Stimulated activated CD4-positive, alpha-beta T cell treated with anti-CD3 and anti-CD28 coated beads, Interleukin-4, amount 100 ng/mL, for 4 hours (primary cell): ENCODE measurements around the gene NANOGP8.
"Not testable (repeated sequence)": the region's sequence is repeated elsewhere in the genome, so short reads cannot be mapped to it uniquely, and the experiment has no call there.

Experiments
- DNase-seq, 2 experiments: peaks; one replicate each; pipeline ENCODE4 v3.0.0-alpha.2; 2020

Gene NANOGP8

DNA sequence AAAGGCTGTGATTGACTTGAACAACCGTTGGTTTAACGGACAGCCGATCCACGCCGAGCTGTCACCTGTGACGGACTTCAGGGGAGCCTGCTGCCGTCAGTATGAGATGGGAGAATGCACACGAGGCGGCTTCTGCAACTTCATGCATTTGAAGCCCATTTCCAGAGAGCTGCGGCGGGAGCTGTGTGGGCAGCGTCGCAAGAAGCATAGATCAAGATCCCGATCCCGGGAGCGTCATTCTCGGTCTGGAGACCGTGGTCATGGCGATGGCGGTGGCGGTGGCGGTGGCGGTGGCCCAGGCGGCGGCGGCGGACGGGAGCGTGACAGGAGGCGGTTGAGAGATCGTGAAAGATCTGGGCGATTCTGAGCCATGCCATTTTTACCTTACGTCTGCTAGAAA lies 7.8 kb upstream of the NANOGP8 start:
- no peak for DNase-seq

DNA sequence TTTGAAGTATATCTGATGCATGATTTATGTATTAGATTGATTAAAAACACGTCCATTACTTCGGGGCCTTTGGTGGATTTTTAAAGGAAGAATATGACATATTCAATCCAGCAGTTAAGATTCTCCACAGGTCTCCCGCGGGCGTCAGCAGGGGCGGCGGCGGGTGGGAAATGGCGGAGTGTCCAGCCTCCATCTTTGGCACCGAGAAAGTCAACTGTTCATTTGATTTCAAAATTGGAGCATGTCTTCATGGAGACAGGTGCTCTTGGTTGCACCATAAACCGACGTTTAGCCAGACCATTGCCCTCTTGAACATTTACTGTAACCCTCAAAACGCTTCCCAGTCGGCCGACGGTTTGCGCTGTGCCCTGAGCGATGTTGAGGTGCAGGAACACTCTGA lies 7.2 kb upstream of the NANOGP8 start:
- DNase-seq, result no peak

DNA sequence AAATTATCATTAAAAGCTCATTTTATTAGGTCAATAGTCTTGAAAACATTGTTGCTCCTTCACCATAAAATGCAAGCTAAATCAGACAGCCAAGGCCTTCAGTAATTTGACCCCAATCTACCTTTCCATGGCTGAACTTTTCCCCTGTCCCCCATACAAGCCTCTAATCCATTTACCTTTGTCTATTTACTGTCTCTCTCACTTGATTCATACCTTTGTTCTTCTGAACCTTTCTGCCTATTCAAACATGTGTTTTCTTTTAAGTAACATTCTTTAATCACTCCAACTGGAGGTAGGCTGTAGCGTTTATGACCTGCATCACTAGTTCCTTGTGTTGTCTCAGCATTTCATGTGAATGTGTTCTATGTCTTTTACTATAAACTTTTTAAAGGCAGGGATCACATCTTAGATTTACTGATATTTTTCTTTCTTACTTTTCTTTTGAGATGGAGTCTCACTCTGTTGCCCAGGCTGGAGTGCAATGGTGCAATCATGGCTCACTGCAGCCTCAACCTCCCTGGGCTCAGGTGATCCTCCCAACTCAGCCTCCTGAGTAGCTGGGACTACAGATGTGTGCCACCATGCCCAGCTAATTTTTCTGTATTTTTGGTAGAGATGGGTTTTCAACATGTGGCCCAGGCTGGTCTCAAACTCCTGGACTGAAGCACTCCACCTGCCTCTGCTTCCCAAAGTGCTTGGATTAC lies 5.2 kb upstream of the NANOGP8 start:
- no peak for DNase-seq

- no peak for DNase-seq
These were observed 4.5 kb upstream of the NANOGP8 start for GRCh38 chr15:35089551-35089950.

GRCh38 chr15:35088329-35088728 lies 3.2 kb upstream of the NANOGP8 start:
- no peak for DNase-seq

- no peak for DNase-seq
These were observed 2.7 kb upstream of the NANOGP8 start for GRCh38 chr15:35087759-35088158.

DNA sequence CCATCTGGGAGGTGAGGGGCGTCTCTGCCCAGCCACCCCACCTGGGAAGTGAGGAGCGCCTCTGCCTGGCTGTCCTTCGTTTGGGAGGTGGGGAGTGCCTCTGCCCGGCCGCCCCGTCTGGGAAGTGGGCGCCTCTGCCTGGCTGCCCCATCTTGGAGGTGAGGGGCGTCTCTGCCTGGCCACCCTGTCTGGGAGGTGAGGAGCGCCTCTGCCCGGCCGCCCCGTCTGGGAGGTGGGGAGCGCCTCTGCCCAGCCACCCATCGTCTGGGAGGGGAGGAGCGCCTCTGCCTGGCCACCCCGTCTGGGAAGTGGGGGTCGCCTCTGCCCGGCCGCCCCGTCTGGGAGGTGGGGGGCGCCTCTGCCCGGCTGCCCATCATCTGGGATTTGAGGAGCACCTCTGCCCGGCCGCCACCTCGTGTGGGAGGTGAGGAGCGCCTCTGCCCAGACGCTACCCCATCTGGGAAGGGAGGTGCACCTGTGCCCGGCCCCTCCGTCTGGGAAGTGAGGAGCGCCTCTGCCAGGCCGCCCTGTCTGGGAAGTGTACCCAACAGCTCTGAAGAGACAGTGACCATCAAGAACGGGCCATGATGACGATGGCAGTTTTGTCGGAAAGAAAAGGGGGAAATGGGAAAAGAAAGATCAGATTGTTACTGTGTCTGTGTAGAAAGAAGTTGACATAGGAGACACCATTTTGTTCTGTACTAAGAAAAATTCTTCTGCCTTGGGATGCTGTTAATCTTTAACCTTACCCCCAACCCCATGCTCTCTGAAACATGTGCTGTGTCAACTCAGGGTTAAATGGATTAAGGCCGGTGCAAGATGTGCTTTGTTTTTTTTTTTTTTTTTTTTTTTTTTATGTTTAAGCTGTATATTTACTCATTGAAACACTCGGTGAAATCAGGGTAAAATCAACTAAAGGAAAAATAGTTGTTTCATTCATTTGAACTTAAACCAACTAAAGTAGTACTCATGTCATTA lies 2.4 kb downstream of the NANOGP8 start:
- not testable (repeated sequence) for DNase-seq

DNA sequence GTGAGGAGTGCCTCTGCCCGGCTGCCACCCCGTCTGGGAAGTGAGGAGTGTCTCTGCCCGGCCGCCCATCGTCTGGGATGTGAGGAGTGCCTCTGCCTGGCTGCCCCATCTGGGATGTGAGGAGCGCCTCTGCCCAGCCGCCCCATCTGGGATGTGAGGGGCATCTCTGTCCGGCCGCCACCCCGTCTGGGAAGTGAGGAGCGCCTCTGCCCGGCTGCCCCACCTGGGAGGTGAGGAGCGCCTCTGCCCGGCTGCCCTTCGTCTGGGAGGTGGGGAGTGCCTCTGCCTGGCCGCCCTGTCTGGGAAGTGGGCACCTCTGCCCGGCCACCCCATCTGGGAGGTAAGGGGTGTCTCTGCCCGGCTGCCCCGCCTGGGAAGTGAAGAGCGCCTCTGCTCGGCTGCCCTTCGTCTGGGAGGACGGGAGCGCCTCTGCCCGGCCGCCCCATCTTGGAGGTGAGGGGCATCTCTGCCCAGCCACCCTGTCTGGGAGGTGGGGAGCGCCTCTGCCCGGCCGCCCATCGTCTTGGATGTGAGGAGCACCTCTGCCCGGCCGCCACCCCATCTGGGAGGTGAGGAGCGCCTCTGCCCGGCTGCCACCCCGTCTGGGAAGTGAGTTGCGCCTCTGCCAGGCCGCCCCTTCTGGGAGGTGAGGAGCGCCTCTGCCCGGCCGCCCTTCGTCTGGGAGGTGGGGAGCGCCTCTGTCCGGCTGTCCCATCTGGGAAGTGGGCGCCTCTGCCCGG lies 3.3 kb downstream of the NANOGP8 start:
- DNase-seq, result not testable (repeated sequence)

- DNase-seq, result no peak
These were observed 4.9 kb downstream of the NANOGP8 start for GRCh38 chr15:35080226-35080625.

DNA sequence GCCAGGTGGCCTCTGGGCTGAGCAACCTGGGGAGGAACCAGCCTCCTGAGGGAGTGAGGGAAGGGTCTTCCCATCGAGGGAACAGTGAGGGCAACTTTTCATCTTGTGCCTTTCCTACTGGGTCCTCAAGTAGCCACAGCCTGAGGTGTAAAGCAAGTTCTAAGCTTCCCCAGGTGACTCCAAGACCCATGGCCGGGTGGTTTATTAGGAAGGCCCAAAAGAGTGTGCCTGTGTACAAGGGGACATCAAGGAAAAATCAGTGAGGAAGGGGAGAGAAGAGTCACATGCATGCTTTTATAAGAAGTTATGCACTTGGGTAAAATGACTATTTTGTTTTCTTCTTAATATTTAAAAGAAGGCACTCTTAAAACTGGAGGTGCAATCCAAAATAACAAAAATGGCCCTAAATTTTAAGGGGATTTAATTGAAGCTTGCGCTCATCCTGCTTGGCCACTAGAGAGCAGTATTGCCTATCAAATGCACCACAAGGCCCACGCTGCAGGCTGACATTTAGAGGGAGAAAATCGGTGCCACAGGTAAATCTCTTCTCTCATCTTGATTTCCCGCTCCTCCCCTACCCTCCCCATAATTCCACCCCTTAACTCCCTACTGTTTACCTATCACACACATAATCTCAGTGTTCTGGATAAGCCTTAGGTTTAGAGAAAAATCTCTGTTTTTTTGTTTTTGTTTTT lies 6.7 kb downstream of the NANOGP8 start:
- DNase-seq, result peak in 1 of 2 experiments; percentile 21

DNA sequence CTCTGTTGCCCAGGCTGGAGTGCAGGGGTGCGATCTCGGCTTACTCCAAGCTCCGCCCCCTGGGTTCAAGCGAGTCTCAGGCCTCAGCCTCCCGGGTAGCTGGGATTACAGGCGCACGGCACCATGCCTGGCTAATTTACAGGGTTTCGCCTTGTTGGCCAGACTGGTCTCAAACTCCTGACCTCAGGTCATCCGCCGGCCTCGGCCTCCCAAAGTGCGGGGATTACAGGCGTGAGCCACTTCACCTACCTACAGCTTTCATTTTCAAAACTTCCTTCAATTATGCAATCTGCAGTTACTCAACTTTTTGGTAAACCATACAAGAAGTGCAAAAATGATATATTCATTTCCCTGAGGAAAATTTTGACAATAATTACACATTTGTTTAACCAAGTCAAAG lies 14.0 kb downstream of the NANOGP8 start:
- DNase-seq, result no peak

- DNase-seq, result no peak
These were observed 16.1 kb downstream of the NANOGP8 start for GRCh38 chr15:35068846-35069475.

GRCh38 chr15:35067496-35068347 lies 17.4 kb downstream of the NANOGP8 start:
- no peak for DNase-seq

- no peak for DNase-seq
These were observed 19.0 kb downstream of the NANOGP8 start for GRCh38 chr15:35066094-35066493.

DNA sequence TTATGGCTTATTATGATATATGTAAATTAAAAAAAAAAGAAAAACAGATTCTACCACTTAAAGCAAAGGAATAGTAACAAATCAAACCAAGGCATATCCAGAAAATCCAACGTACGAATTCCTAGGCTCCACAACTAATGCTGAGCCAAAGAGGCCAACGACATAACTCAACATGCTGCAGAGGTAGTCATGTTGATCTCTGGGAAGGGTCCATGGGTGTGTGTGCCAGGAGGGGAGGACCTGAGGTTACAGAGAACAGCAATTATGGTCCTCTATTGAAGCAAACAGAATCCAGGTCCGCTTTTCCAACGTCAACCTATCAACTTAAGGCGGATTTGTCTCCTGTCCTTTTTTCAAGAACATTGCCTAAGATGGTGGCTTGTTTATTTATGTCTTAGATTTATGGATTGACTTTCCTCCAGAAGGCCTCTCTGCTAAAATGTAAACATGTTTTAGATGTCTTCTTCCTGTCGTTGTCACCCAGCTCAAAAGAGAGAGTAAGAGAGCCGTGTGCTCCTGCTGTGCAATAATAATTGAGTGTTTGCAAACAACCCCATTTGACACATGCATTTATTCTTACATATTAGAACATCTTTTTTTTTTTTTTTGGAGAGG lies 20.4 kb downstream of the NANOGP8 start:
- no peak for DNase-seq

- no peak for DNase-seq
These were observed 22.4 kb downstream of the NANOGP8 start for GRCh38 chr15:35062738-35063099.

DNA sequence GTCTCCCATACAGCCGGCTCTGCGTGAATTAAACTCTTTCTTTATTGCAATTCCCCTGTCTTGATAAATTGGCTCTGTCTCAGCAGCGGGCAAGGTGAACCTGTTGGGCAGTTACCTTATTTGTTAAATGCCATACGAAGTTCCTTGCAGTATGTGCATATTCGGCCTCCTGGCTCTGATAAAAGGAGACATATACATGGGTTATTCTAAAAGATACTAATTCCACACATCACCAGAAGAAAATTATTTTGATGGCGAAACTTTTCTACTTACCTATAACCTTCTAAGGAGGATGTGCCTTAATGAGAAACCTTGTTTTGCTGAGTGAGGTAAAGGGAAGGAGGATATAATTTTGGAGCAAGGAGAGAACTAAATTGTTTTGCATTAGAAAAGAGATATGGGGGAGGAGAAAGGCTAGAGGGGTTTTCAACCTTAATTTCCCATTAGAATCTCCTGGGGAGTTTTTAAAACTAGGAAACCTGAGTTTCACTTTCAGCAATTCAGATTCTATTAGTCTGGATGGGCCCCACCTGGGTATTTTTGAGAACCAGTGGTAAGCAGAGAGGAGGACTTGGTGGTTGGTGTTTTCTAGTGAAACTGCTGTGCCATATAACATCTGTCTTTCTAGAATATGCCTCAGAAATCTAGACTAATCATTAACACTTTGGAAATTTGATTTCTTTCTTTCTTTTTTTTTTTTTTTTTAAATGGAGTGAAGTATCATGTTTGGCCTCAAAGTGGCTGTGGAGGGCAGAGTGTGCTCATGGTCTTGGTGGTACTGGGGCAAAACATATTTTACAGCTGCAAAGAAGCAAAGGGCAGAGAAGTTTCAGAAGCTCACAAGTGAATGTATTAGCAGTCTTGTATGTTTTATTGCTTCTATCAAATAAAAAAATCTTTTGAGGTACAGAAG lies 23.0 kb downstream of the NANOGP8 start:
- no peak for DNase-seq

GRCh38 chr15:35061161-35061824 lies 23.8 kb downstream of the NANOGP8 start:
- no peak for DNase-seq

DNA sequence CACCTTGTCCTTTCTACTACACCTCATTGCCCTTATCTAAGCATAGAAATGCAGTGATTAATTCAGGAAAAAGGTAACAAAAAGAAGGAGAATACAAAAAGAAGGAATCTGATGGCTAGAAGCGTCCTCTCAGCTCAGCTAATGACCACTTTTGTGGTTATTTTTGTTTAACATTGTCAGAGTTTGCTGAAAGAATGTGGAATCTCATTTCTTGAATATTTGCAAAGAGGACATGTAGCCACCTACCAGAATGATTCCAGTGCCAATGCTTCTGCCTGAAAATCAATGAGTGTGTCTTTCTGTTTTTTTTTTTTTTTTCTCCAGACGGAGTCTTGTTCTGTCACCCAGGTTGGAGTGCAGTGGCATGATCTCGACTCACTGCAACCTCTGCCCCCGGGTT lies 24.5 kb downstream of the NANOGP8 start:
- no peak for DNase-seq
